ENCODE results near the gene YARS1.

GRCh38 chr1:32753532-32754316, 63.4 kb downstream of the YARS1 start:
- peak in 1 of 2 donors; percentile 33 for TF ChIP-seq POLR2A (IDR thresholded peaks at IDR 0.05)
- TF ChIP-seq CTCF (IDR thresholded peaks at IDR 0.05) = no peak
- no peak for TF ChIP-seq EP300 (IDR thresholded peaks at IDR 0.05)
